K562 (cell line): Measurements from ENCODE around the gene FUBP3. TPM values are rescaled to one million over a fixed set of nuclear protein-coding genes. Genes with fewer than 3 reads are reported as not detected.

Experiments
- NR2F6 ChIP-seq: fragments of 450-650 bp; formaldehyde crosslinking; IDR thresholded peaks from 2 replicates; pipeline ENCODE4 v1.4.0; 2020; ENCODE audit warnings: mild to moderate bottlenecking
- polyA plus RNA-seq, 8 experiments: library from polyadenylated mRNA; depleted of rRNA in 4 of 8; stranded (reverse) in 5 of 8; unstranded in 3 of 8; fragments of >200 nt; fragmentation: Nextera tagmentation in 2 of 8; fragmentation: Illumina TruSeq in 1 of 8; extraction: Ambion mirVana in 2 of 8; extraction: Trizol in 1 of 8; gene quantifications; 2 replicates each; pipeline versions ENCODE4 v1.2.1 to v1.2.3, GENCODE V29; 2011 to 2014; ENCODE audit warnings: inconsistent platforms in 1 of 8, missing spikeins in 1 of 8
- total RNA-seq, 7 experiments: library from RNA; depleted of rRNA in 6 of 7; stranded (reverse); fragments of >200 nt in 6 of 7; fragmentation: Illumina TruSeq in 2 of 7; extraction: Trizol in 2 of 7; gene quantifications; 2 replicates each; pipeline versions ENCODE4 v1.2.1 to v1.2.3, GENCODE V29; 2011 to 2021; ENCODE audit warnings: low replicate concordance in 1 of 7
- TF ChIP-seq, protein P1 (sequence below): fragments of 200-600 bp; sonication (generic); IDR thresholded peaks from one replicate; pipeline ENCODE4 v1.6.1; 2012; ENCODE audit warnings: mild to moderate bottlenecking, low read depth, low read length, inconsistent platforms

The FUBP3 gene
- total and polyA plus RNA-seq, 9 of the 15 experiments (the other 6 are each of a cell fraction or from before 2014, with no cell fraction given): 3.0 to 64.0 (median 48.1) TPM

DNA sequence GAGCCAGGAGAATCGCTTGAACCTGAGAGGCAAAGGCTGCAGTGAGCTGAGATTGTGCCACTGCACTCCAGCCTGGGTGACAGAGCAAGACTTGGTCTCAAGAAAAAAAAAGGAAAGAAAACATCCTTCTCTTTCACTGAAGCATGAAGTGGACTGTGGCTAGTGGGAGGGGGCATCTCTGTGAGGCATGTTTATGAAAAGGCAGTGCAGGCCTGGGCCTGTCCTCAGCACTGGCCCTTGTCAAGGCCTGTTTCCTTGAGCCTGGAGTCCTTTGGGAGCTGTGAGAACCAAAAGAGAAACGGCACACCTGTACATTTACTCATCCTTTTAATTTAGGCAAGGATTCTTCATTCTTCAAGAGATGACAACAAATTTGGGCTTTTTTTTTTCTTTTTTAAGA lies 18.3 kb upstream of the FUBP3 start (continued):
- TF ChIP-seq, protein P1, sequence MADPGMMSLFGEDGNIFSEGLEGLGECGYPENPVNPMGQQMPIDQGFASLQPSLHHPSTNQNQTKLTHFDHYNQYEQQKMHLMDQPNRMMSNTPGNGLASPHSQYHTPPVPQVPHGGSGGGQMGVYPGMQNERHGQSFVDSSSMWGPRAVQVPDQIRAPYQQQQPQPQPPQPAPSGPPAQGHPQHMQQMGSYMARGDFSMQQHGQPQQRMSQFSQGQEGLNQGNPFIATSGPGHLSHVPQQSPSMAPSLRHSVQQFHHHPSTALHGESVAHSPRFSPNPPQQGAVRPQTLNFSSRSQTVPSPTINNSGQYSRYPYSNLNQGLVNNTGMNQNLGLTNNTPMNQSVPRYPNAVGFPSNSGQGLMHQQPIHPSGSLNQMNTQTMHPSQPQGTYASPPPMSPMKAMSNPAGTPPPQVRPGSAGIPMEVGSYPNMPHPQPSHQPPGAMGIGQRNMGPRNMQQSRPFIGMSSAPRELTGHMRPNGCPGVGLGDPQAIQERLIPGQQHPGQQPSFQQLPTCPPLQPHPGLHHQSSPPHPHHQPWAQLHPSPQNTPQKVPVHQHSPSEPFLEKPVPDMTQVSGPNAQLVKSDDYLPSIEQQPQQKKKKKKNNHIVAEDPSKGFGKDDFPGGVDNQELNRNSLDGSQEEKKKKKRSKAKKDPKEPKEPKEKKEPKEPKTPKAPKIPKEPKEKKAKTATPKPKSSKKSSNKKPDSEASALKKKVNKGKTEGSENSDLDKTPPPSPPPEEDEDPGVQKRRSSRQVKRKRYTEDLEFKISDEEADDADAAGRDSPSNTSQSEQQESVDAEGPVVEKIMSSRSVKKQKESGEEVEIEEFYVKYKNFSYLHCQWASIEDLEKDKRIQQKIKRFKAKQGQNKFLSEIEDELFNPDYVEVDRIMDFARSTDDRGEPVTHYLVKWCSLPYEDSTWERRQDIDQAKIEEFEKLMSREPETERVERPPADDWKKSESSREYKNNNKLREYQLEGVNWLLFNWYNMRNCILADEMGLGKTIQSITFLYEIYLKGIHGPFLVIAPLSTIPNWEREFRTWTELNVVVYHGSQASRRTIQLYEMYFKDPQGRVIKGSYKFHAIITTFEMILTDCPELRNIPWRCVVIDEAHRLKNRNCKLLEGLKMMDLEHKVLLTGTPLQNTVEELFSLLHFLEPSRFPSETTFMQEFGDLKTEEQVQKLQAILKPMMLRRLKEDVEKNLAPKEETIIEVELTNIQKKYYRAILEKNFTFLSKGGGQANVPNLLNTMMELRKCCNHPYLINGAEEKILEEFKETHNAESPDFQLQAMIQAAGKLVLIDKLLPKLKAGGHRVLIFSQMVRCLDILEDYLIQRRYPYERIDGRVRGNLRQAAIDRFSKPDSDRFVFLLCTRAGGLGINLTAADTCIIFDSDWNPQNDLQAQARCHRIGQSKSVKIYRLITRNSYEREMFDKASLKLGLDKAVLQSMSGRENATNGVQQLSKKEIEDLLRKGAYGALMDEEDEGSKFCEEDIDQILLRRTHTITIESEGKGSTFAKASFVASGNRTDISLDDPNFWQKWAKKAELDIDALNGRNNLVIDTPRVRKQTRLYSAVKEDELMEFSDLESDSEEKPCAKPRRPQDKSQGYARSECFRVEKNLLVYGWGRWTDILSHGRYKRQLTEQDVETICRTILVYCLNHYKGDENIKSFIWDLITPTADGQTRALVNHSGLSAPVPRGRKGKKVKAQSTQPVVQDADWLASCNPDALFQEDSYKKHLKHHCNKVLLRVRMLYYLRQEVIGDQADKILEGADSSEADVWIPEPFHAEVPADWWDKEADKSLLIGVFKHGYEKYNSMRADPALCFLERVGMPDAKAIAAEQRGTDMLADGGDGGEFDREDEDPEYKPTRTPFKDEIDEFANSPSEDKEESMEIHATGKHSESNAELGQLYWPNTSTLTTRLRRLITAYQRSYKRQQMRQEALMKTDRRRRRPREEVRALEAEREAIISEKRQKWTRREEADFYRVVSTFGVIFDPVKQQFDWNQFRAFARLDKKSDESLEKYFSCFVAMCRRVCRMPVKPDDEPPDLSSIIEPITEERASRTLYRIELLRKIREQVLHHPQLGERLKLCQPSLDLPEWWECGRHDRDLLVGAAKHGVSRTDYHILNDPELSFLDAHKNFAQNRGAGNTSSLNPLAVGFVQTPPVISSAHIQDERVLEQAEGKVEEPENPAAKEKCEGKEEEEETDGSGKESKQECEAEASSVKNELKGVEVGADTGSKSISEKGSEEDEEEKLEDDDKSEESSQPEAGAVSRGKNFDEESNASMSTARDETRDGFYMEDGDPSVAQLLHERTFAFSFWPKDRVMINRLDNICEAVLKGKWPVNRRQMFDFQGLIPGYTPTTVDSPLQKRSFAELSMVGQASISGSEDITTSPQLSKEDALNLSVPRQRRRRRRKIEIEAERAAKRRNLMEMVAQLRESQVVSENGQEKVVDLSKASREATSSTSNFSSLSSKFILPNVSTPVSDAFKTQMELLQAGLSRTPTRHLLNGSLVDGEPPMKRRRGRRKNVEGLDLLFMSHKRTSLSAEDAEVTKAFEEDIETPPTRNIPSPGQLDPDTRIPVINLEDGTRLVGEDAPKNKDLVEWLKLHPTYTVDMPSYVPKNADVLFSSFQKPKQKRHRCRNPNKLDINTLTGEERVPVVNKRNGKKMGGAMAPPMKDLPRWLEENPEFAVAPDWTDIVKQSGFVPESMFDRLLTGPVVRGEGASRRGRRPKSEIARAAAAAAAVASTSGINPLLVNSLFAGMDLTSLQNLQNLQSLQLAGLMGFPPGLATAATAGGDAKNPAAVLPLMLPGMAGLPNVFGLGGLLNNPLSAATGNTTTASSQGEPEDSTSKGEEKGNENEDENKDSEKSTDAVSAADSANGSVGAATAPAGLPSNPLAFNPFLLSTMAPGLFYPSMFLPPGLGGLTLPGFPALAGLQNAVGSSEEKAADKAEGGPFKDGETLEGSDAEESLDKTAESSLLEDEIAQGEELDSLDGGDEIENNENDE: no peak
- no peak for TF ChIP-seq NR2F6 (CRISPR knock-in tag)
